Measurements from ENCODE around the gene DNAH8.

Gene DNAH8

DNA sequence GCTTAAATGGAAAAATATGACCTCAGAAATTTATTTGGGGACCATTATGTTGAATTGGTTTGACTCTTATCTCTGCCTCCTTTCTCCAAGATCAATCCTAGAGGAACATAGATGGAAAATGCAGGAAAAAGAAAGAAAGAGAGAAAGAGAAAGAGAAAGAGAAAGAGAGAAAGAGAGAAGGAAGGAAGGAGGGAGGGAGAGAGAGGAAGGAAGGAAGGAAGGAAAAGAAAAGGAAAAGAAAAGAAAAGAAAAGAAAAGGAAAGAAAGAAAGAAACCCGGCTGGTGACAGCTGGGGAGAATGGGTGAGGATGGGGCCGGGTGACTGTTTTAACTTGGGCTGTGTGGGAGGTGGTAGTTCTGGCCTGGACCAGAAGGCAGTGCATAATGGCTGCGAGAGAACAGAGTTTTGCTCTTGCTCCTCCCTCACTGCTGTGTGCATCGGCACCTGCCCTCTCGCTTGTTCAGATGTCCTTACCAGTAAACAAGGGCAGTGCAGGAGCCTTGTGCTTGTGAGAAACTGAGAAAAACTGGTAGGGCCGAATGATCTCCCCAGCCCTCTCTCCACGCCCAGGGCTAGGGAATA, 36.8 kb upstream of the DNAH8 start:
- Histone ChIP-seq H3K27ac (ENCODE audit: low read depth, low read length) (no peak overlapping the region), H3K27me3 (ENCODE audit: control insufficient read depth, low read length) (no peaks in the 10 kb centered on the region), H3K9me3 (ENCODE audit: control insufficient read depth, insufficient read depth, low read length) (no peaks in the 10 kb centered on the region), H3F3A (ENCODE audit: control insufficient read depth, insufficient read depth) (peaks cover 5% of the 10 kb centered on the region), H3K79me2 (ENCODE audit: control insufficient read depth, low read length) (no peaks in the 10 kb centered on the region), H3K4me3 (ENCODE audit: low read length) (no peak overlapping the region), H3K36me3 (ENCODE audit: control insufficient read depth, low read length) (peaks cover 78% of the 10 kb centered on the region), H3K9me2 (replicated peaks; ENCODE audit: control insufficient read depth, low read length) (no peaks in the 10 kb centered on the region), H3K4me1 (ENCODE audit: control insufficient read depth, low read length) (peaks cover 14% of the 10 kb centered on the region), H3K4me2 (ENCODE audit: low read length) (no peak overlapping the region), H4K20me1 (ENCODE audit: control insufficient read depth, insufficient read depth, low read depth, low read length) (no peaks in the 10 kb centered on the region; the same call in 1 of the 2 replicates)
- TF ChIP-seq, protein P1, sequence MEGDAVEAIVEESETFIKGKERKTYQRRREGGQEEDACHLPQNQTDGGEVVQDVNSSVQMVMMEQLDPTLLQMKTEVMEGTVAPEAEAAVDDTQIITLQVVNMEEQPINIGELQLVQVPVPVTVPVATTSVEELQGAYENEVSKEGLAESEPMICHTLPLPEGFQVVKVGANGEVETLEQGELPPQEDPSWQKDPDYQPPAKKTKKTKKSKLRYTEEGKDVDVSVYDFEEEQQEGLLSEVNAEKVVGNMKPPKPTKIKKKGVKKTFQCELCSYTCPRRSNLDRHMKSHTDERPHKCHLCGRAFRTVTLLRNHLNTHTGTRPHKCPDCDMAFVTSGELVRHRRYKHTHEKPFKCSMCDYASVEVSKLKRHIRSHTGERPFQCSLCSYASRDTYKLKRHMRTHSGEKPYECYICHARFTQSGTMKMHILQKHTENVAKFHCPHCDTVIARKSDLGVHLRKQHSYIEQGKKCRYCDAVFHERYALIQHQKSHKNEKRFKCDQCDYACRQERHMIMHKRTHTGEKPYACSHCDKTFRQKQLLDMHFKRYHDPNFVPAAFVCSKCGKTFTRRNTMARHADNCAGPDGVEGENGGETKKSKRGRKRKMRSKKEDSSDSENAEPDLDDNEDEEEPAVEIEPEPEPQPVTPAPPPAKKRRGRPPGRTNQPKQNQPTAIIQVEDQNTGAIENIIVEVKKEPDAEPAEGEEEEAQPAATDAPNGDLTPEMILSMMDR (IDR thresholded peaks at IDR 0.05; ENCODE audit: low read depth, low read length, poor library complexity, severe bottlenecking): no peak
- TF ChIP-seq EZH2phosphoT487 (IDR thresholded peaks at IDR 0.05; ENCODE audit: borderline replicate concordance, low read length): no peak

DNA sequence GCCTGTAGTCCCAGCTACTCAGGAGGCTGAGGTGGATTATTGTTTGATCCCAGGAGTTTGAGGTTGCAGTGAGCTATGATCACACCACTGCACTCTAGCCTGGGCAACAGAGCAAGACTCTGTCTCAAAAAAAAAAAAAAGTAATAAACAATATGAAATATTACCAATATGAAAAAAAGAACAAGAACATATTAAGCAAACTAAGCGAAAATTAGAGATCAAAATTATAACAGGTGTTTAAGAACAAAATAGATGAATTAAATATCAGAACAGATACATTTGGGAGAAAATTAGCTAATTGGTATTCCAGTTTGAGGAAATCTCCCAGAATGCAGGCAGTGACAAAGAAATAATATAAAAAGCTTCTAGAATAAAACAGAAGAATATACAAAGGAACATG, 35.4 kb upstream of the DNAH8 start:
- no peak overlapping the region for H3K4me2 ChIP-seq (ENCODE audit: low read length)
- no peaks in the 10 kb centered on the region for H3K9me2 ChIP-seq (replicated peaks; ENCODE audit: control insufficient read depth, low read length)
- H3K27me3 ChIP-seq (ENCODE audit: control insufficient read depth, low read length): no peaks in the 10 kb centered on the region
- H3K4me1 ChIP-seq (ENCODE audit: control insufficient read depth, low read length): peaks cover under 1% of the 10 kb centered on the region; the same call in 1 of the 2 replicates
- no peak overlapping the region for H3K4me3 ChIP-seq (ENCODE audit: low read length)
- TF ChIP-seq EZH2phosphoT487 (IDR thresholded peaks at IDR 0.05; ENCODE audit: borderline replicate concordance, low read length): no peak
- TF ChIP-seq, protein P1 (IDR thresholded peaks at IDR 0.05; ENCODE audit: low read depth, low read length, poor library complexity, severe bottlenecking): no peak
- no peaks in the 10 kb centered on the region for H3K9me3 ChIP-seq (ENCODE audit: control insufficient read depth, insufficient read depth, low read length)
- H3F3A ChIP-seq (ENCODE audit: control insufficient read depth, insufficient read depth): 0 out of 2 replicates have a peak, but pooled peaks cover 2% of the 10 kb centered on the region
- no peaks in the 10 kb centered on the region; the same call in 1 of the 2 replicates for H4K20me1 ChIP-seq (ENCODE audit: control insufficient read depth, insufficient read depth, low read depth, low read length)
- peaks cover 84% of the 10 kb centered on the region for H3K36me3 ChIP-seq (ENCODE audit: control insufficient read depth, low read length)
- H3K27ac ChIP-seq (ENCODE audit: low read depth, low read length): no peak overlapping the region
- no peaks in the 10 kb centered on the region for H3K79me2 ChIP-seq (ENCODE audit: control insufficient read depth, low read length)

DNA sequence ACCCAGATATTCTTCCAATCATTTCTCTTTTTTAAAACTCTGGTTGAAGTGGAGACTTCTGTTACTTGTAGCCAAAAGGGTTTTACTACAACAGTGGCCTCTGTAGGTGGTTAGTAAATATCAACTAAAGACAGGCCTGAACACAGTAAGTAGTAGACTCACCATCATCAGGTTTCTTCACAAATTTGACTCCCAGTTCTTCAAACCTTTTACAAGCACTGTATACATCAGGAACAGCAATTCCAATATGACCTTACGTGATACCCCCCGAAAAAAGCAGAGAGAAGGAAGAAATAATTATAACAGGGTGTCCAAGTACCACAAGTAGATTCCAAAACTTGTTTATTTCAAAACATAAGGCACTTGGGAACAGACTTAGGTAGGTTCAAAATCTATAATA, 33.3 kb upstream of the DNAH8 start:
- H3K4me3 ChIP-seq (ENCODE audit: low read length): no peak overlapping the region
- H4K20me1 ChIP-seq (ENCODE audit: control insufficient read depth, insufficient read depth, low read depth, low read length): peaks cover under 1% of the 10 kb centered on the region; the same call in 1 of the 2 replicates
- H3K27me3 ChIP-seq (ENCODE audit: control insufficient read depth, low read length): no peaks in the 10 kb centered on the region
- no peaks in the 10 kb centered on the region for H3K9me2 ChIP-seq (replicated peaks; ENCODE audit: control insufficient read depth, low read length)
- H3F3A ChIP-seq (ENCODE audit: control insufficient read depth, insufficient read depth): 0 out of 2 replicates have a peak, but pooled peaks cover 2% of the 10 kb centered on the region
- TF ChIP-seq, protein P1 (IDR thresholded peaks at IDR 0.05; ENCODE audit: low read depth, low read length, poor library complexity, severe bottlenecking): no peak
- TF ChIP-seq EZH2phosphoT487 (IDR thresholded peaks at IDR 0.05; ENCODE audit: borderline replicate concordance, low read length): no peak
- H3K4me2 ChIP-seq (ENCODE audit: low read length): no peak overlapping the region
- H3K36me3 ChIP-seq (ENCODE audit: control insufficient read depth, low read length): peaks cover 82% of the 10 kb centered on the region
- no peaks in the 10 kb centered on the region for H3K9me3 ChIP-seq (ENCODE audit: control insufficient read depth, insufficient read depth, low read length)
- peaks cover 18% of the 10 kb centered on the region for H3K79me2 ChIP-seq (ENCODE audit: control insufficient read depth, low read length)
- no peaks in the 10 kb centered on the region for H3K4me1 ChIP-seq (ENCODE audit: control insufficient read depth, low read length)
- no peak overlapping the region for H3K27ac ChIP-seq (ENCODE audit: low read depth, low read length)
